Skeletal muscle satellite cell (primary cell): Measurements from ENCODE around the gene MYBBP1A. TPM values are rescaled to one million over a fixed set of nuclear protein-coding genes. Genes with fewer than 3 reads are reported as not detected.
"Not testable (repeated sequence)": the region's sequence is repeated elsewhere in the genome, so short reads cannot be mapped to it uniquely, and the experiment has no call there.

Experiments
- H3K27me3 ChIP-seq: 2 replicates; pipeline ENCODE4 v1.7.0; 2013; ENCODE audit warnings: low read length; ENCODE audit not compliant: control insufficient read depth, insufficient read depth
- H3K36me3 ChIP-seq: 2 replicates; pipeline ENCODE4 v1.7.0; 2013; ENCODE audit warnings: mild to moderate bottlenecking, control low read depth, low read length; ENCODE audit not compliant: insufficient read depth
- H3K4me1 ChIP-seq: 2 replicates; pipeline ENCODE4 v1.7.0; 2013; ENCODE audit warnings: low read length; ENCODE audit not compliant: control insufficient read depth, insufficient read depth
- H3K4me2 ChIP-seq: 2 replicates; pipeline ENCODE4 v1.7.0; 2013; ENCODE audit warnings: mild to moderate bottlenecking, low read length
- H3K4me3 ChIP-seq: 2 replicates; pipeline ENCODE4 v1.7.0; 2013; ENCODE audit warnings: low read length
- H3K9ac ChIP-seq: 2 replicates; pipeline ENCODE4 v1.7.0; 2013; ENCODE audit warnings: mild to moderate bottlenecking, low read depth, low read length, moderate library complexity
- H3K9me3 ChIP-seq: replicated peaks from 2 replicates; pipeline ENCODE4 v1.7.0; 2013; ENCODE audit warnings: mild to moderate bottlenecking, control low read depth, low read length
- total RNA-seq: library from RNA; depleted of rRNA; stranded (reverse); fragments of >200 nt; gene quantifications from 2 replicates; pipeline ENCODE4 v1.2.3, GENCODE V29; 2012; rRNA removed

Gene MYBBP1A, protein sequence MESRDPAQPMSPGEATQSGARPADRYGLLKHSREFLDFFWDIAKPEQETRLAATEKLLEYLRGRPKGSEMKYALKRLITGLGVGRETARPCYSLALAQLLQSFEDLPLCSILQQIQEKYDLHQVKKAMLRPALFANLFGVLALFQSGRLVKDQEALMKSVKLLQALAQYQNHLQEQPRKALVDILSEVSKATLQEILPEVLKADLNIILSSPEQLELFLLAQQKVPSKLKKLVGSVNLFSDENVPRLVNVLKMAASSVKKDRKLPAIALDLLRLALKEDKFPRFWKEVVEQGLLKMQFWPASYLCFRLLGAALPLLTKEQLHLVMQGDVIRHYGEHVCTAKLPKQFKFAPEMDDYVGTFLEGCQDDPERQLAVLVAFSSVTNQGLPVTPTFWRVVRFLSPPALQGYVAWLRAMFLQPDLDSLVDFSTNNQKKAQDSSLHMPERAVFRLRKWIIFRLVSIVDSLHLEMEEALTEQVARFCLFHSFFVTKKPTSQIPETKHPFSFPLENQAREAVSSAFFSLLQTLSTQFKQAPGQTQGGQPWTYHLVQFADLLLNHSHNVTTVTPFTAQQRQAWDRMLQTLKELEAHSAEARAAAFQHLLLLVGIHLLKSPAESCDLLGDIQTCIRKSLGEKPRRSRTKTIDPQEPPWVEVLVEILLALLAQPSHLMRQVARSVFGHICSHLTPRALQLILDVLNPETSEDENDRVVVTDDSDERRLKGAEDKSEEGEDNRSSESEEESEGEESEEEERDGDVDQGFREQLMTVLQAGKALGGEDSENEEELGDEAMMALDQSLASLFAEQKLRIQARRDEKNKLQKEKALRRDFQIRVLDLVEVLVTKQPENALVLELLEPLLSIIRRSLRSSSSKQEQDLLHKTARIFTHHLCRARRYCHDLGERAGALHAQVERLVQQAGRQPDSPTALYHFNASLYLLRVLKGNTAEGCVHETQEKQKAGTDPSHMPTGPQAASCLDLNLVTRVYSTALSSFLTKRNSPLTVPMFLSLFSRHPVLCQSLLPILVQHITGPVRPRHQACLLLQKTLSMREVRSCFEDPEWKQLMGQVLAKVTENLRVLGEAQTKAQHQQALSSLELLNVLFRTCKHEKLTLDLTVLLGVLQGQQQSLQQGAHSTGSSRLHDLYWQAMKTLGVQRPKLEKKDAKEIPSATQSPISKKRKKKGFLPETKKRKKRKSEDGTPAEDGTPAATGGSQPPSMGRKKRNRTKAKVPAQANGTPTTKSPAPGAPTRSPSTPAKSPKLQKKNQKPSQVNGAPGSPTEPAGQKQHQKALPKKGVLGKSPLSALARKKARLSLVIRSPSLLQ (N-terminal part only)
- 91.3 and 113 TPM in 2 replicates for total RNA-seq

DNA sequence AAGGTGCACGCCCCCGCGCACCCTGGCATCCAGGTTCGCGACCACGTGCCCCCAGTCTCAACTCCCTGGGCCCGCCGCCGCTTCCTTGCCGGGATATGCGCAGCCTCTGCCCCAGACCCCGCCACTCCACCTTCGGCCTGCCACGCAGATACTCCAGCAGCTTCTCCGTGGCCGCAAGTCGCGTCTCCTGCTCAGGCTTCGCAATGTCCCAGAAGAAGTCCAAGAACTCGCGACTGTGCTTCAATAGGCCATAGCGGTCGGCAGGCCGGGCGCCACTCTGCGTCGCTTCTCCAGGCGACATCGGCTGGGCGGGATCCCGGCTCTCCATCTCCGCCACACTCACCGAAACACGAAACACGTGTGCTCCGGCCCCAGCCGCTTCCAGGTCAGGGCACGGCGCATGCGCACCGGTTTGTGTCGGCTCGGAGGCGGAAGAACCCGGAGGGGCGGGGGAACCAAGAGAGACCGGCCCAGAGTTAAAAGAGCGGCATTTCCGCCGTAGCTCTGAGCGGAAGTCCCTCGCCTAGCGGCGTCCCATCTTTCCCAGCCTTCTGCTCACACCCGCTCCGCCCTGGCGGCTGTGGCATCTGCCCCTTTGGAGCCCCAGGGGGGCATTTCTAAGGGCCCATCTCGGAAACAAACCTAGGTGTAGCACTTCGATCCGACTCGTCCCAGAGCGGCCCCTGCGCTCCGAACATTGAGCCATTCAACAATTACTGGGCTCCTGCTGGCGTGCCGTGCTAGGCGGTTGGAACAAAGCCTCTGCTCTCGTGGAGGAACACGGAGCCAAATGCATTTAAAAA lies at the start of gene MYBBP1A:
Gene MYBBP1A, minus strand, starts transcription at position 388 of the 803 bp plus-strand sequence. Its CDS starts 60 bp downstream, at position 328.
- Histone ChIP-seq H3K36me3 (peaks cover 31% of the 10 kb centered on the region), H3K4me2 (peak within 1 kb of the TSS; percentile 81), H3K4me1 (peaks cover 16% of the 10 kb centered on the region), H3K27me3 (peaks cover under 1% of the 10 kb centered on the region), H3K9ac (peak within 1 kb of the TSS; percentile 88), H3K9me3 (no peaks in the 10 kb centered on the region), H3K4me3 (peak within 1 kb of the TSS; percentile 92)

DNA sequence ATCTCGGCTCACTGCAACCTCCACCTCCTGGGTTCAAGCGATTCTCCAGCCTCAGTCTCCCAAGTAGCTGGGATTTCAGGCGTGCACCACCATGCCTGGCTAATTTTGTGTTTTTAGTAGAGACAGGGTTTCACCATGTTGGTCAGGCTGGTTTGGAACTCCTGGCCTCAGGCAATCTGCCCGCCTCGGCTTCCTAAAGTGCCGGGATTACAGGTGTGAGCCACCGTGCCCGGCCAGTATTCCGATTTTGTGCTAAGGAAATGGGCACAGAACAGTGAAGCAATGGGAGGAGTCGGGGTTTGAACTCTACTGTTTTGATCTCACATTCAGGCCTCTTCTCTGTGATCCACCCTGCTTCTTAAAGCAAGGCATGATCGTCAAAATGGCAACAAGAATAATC lies 49.6 kb upstream of the MYBBP1A start:
- H3K4me1 ChIP-seq, H3K36me3 ChIP-seq, H3K4me2 ChIP-seq, H3K4me3 ChIP-seq, H3K9ac ChIP-seq, H3K9me3 ChIP-seq: not testable (repeated sequence)
- peaks cover 67% of the 10 kb centered on the region for H3K27me3 ChIP-seq

DNA sequence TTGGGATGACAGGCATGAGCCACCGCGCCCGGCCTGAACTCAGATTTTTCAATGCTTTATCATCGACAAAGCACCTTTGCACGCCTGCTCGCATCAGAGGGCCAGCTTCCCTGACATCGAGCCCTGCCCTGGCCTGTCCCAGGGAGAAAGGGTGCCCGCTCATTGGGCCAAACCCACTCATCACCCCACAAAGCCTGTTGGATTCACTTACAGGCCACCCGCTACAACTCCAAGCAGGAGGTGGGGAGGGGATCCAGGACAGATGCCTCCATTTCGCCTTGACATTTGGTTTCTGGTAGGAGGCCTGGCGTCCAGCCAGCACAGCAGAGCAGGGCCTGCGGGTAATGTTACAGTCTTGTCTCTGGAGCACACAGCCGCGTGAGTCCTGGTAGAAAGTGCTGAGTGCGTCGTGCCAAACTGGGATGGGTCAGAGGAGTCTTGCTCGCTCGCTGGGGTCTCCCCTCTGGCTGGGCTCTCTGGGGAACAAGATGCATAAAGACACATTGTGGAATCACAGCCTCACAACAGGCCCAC lies 49.0 kb upstream of the MYBBP1A start:
- Histone ChIP-seq H3K36me3 (no peaks in the 10 kb centered on the region), H3K9ac (no peak overlapping the region), H3K4me3 (no peak overlapping the region), H3K27me3 (peaks cover 67% of the 10 kb centered on the region), H3K4me2 (no peak overlapping the region), H3K4me1 (no peaks in the 10 kb centered on the region), H3K9me3 (no peaks in the 10 kb centered on the region)

DNA sequence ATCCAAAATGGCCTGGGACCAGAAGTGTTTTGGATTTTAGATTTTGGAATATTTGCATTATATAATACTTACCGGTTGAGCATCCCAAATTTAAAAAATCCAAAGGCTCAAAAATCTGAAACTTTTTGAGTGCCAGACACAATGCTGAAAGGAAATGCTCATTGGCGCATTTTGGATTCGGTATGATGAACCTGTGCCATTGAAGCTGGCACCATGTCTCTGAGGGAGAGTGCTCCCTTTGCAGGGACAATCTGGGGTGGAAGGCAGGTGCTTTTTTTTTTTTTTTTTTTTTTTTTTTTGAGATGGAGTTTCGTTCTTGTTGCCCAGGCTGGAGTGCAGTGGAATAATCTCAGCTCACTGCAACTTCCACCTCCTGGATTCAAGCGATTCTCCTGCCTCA lies 46.9 kb upstream of the MYBBP1A start:
- peaks cover 61% of the 10 kb centered on the region for H3K27me3 ChIP-seq
- H3K9ac ChIP-seq = no peak overlapping the region
- no peak overlapping the region for H3K4me3 ChIP-seq
- H3K9me3 ChIP-seq = no peaks in the 10 kb centered on the region
- no peak overlapping the region for H3K4me2 ChIP-seq
- no peaks in the 10 kb centered on the region for H3K36me3 ChIP-seq
- no peaks in the 10 kb centered on the region for H3K4me1 ChIP-seq

DNA sequence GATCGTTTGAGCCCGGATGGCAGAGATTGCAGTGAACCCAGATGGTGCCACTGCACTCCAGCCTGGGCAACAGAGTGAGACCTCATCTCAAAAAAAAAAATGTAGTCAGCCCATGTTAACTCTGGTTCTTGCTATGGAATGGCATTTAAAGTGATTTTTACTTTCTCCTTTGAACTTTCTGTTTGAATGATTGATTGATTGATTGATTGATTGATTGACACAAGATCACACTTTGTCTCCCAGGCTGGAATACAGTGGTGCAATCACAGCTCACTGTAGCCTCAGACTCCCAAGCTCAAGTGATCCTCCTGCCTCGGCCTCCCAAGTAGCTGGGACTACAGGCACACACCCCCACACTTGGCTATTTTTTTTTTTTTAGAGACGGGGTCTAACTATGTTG lies 46.1 kb upstream of the MYBBP1A start:
- Histone ChIP-seq H3K9me3 (no peaks in the 10 kb centered on the region), H3K4me2 (no peak overlapping the region), H3K27me3 (peaks cover 58% of the 10 kb centered on the region)

DNA sequence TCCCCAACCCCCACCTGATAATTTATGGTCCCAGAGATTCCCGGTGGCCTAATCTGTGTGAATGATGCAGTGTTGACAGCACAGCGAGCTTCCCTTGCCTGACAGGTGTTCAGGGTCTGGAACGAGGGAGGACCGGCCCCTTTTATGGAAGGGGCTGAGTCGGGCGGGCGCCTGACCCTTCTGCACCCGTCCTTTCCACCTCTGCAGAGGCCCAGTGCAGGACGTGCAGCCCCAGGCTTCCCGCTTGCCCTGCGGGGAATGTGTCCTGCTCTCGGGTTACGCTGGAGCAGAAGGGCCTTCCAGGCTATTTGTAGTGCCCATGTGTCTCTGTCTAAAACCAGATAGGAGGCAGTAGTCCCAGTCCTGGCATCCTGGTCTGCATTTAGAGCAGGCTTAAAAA lies 45.4 kb upstream of the MYBBP1A start:
- Histone ChIP-seq H3K27me3 (peaks cover 59% of the 10 kb centered on the region), H3K9ac (no peak overlapping the region), H3K9me3 (no peaks in the 10 kb centered on the region), H3K4me1 (no peaks in the 10 kb centered on the region), H3K4me3 (no peak overlapping the region), H3K4me2 (no peak overlapping the region), H3K36me3 (no peaks in the 10 kb centered on the region)

More for the DNA sequence above, 46.1 kb upstream of the MYBBP1A start:
- Histone ChIP-seq H3K9ac (no peak overlapping the region), H3K4me1 (no peaks in the 10 kb centered on the region), H3K4me3 (no peak overlapping the region), H3K36me3 (no peaks in the 10 kb centered on the region)

DNA sequence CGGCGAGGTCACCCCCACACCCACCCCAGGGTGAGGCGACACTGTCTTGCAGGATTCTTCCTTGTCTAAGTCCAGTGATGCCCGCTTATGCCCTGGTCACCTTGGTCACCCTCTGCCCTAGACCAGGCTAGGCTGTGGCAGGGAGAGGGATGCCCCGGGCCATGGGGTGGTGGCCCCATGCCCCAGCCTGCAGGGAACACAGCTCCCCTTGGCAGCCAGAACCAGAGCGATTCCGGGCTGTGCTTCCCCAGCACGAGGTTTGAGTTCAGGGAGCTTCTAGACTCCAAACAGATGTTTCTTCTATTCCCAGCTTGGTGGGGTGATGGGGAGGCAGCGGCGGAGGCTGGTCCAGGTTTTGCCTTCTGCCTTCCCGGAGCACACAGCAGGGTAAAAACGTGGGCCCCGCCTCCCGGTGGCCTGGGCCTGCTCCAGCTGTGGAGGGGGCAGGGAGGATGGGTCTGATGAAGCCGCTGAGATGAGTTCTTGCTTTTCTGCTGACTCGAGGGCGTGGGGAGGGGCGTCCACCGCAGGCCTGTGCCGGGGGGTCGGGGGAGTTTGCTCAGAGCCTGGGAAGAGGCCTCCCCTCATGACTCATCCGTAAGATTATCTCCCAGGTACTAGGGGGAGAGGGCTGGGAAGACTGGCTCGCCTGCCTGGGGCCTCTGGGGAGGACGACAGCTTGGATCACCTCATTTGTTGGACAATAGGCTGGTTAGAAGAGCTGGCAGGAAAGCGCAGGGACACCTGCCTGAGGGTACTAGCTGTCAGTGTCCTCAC lies 44.5 kb upstream of the MYBBP1A start:
- Histone ChIP-seq H3K4me1 (no peaks in the 10 kb centered on the region), H3K9me3 (no peaks in the 10 kb centered on the region), H3K36me3 (no peaks in the 10 kb centered on the region), H3K9ac (no peak overlapping the region), H3K4me2 (no peak overlapping the region), H3K27me3 (peaks cover 63% of the 10 kb centered on the region), H3K4me3 (no peak overlapping the region)

DNA sequence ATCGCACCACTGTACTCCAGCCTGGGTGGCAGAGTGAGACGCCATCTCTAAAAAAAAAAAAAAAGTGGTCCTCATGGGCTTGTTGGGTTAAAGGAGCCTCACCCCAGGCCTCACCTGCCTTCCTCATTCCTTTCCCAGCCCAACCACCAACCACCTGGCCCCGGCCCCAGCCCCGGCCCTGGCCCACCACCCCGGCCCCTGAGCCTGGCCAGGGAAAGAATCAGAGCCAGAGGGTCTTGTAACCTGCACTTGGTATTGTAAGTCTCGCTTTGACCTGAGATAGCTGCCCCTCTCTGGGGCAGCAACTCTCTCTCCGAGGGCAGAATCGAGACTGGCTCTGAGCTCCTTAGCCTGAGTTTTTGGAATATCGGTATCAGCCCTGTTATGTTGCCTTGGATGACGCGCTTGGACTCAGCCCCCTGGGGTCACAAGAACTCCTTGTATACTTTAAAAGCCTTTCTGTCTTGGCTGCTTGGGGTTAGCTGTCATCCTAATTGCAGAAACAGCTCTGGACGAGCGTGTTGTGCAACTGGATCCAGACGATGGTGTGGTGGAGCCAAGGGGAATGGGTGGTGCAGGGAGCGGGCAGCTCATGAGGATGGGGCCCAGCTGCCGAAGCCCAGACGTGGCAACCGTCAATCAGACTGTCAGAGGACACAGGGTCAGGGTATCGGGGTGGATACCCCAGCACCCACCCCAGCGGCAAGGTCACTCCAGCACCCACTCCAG lies 43.8 kb upstream of the MYBBP1A start:
- Histone ChIP-seq H3K4me1 (no peaks in the 10 kb centered on the region), H3K4me3 (no peak overlapping the region), H3K27me3 (peaks cover 58% of the 10 kb centered on the region), H3K9ac (no peak overlapping the region), H3K9me3 (no peaks in the 10 kb centered on the region), H3K4me2 (no peak overlapping the region), H3K36me3 (no peaks in the 10 kb centered on the region)

DNA sequence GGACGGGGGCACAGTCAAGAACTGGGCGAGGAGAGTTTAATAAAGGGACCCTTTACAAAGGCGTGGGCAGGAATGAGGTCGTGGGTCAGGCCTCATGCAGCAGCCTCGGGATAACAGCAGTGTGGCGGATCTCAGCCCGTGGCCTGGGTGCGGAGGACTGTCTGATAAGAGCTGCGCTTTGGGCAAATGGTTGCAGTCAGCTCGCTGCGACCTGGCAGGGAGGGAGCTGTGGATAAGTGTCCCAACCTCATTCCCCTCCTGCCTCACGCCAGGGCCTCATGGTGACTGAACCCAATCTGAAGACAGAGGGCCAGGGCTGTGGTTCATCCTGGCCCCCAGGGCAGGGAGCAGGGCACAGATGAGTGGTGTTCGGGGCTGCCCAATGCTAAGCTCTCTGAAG lies 42.8 kb upstream of the MYBBP1A start:
- Histone ChIP-seq H3K9ac (no peak overlapping the region), H3K4me1 (no peaks in the 10 kb centered on the region), H3K36me3 (no peaks in the 10 kb centered on the region), H3K4me3 (no peak overlapping the region), H3K9me3 (no peaks in the 10 kb centered on the region), H3K4me2 (no peak overlapping the region), H3K27me3 (peaks cover 52% of the 10 kb centered on the region)
